ENCODE measurements around the gene HIRA.

DNA sequence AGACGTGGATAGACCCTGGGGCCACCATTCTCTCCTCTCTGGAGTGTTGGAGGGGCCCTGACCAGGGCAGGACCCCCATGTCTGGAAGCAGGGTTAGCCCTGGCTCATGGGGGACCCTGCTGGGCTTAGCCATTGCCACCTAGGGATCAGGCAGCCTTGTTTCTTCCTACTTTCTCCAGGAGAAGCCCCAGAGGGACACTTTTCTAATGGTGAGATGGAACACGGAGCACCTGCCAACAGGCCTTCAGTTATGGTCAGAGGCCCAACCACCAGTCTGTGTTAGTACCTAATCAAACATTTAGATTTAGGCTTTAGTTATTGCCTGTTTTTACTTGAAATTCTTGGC is 17.9 kb upstream of the HIRA start:
- TF ChIP-seq SMARCA4 (IDR thresholded peaks at IDR 0.05) (no peak), SREBF2 (CRISPR knock-in tag; IDR thresholded peaks at IDR 0.05) (no peak), RAD21 (CRISPR knock-in tag; conservative IDR thresholded peaks at IDR 0.05 in 1 of 2, IDR thresholded peaks at IDR 0.05 in 1 of 2) (no peak), JUND (IDR thresholded peaks at IDR 0.05; ENCODE audit: borderline replicate concordance, low read depth, low read length) (no peak), JUND (tag; IDR thresholded peaks at IDR 0.05; ENCODE audit: borderline replicate concordance, low read depth, low read length) (no peak), RFX5 (IDR thresholded peaks at IDR 0.05; ENCODE audit: low read depth, low read length) (no peak), EZH2 (IDR thresholded peaks at IDR 0.05; ENCODE audit: borderline replicate concordance, low read depth, low read length) (no peak), MAFG (tag; conservative IDR thresholded peaks at IDR 0.05) (no peak), POLR2AphosphoS5 (IDR thresholded peaks at IDR 0.05; ENCODE audit: control insufficient read depth, insufficient read depth, low read depth, low read length) (no peak; the same call in 1 of the 2 replicates)
- TF ChIP-seq, protein P1, sequence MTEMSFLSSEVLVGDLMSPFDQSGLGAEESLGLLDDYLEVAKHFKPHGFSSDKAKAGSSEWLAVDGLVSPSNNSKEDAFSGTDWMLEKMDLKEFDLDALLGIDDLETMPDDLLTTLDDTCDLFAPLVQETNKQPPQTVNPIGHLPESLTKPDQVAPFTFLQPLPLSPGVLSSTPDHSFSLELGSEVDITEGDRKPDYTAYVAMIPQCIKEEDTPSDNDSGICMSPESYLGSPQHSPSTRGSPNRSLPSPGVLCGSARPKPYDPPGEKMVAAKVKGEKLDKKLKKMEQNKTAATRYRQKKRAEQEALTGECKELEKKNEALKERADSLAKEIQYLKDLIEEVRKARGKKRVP (CRISPR knock-in tag; IDR thresholded peaks at IDR 0.05), result no peak
